GM12892 (cell line): ENCODE measurements around the gene LILRB3.

Experiments used
- POLR2A ChIP-seq: IDR thresholded peaks from 2 replicates; pipeline ENCODE4 v1.6.1; 2011; ENCODE audit warnings: low read depth, low read length, control low read depth
- POLR2AphosphoS5 ChIP-seq: IDR thresholded peaks from 2 replicates; pipeline ENCODE4 v1.6.1; 2011; ENCODE audit warnings: low read depth, low read length, control low read depth
- TAF1 ChIP-seq: IDR thresholded peaks from 2 replicates; pipeline ENCODE4 v1.6.1; 2011; ENCODE audit warnings: low read depth, mild to moderate bottlenecking, control low read depth, low read length, borderline replicate concordance

- TF ChIP-seq POLR2A (peak; percentile 48; the same call in 1 of the 2 replicates), TAF1 (no peak), POLR2AphosphoS5 (no peak)
Measured at GRCh38 chr19:54189145-54189734, 33.6 kb downstream of the LILRB3 start, which contains the start of gene MBOAT7.
